Activated CD4-positive, alpha-beta memory T cell treated with anti-CD3 and anti-CD28 coated beads for 36 hours (primary cell): Measurements from ENCODE around the gene MRGPRE. TPM values are rescaled to one million over a fixed set of nuclear protein-coding genes. Genes with fewer than 3 reads are reported as not detected.

Experiments used
- CTCF ChIA-PET: fragments of 350-600 bp; sonication (Branson Sonifier 250); formaldehyde crosslinking; loops from one replicate; lab custom pipeline; 2021; ENCODE audit warnings: antibody characterized with exemption, inconsistent platforms; lab: Charles Lee
- POLR2A ChIA-PET: fragments of 350-600 bp; sonication (Branson Sonifier 250); formaldehyde crosslinking; loops from one replicate; lab custom pipeline; 2021; ENCODE audit warnings: antibody characterized with exemption; lab: Charles Lee
- DNase-seq: peaks from one replicate; pipeline ENCODE4 v3.0.0-alpha.2; 2020
- H3K27ac Mint-ChIP-seq: one replicate; pipeline ENCODE4 v1.8.0; 2021; ENCODE audit warnings: mixed read lengths
- H3K27me3 Mint-ChIP-seq: one replicate; pipeline ENCODE4 v1.8.0; 2021; ENCODE audit warnings: mixed read lengths
- H3K36me3 Mint-ChIP-seq: one replicate; pipeline ENCODE4 v1.8.0; 2021; ENCODE audit warnings: mixed read lengths
- H3K4me1 Mint-ChIP-seq: one replicate; pipeline ENCODE4 v1.8.0; 2021; ENCODE audit warnings: low read depth, mixed read lengths
- H3K4me3 Mint-ChIP-seq: one replicate; pipeline ENCODE4 v1.8.0; 2021; ENCODE audit warnings: mild to moderate bottlenecking, mixed read lengths
- H3K9me3 Mint-ChIP-seq: one replicate; pipeline ENCODE4 v1.8.0; 2021; ENCODE audit warnings: mixed read lengths
- intact Hi-C: fragments of 100-400 bp; cut with micrococcal nuclease; formaldehyde crosslinking; loops from one replicate; pipeline ENCODE4 v1.15.1; 2023
- total RNA-seq, 2 experiments: library from RNA; stranded (reverse); gene quantifications; one replicate each; pipeline ENCODE4 v1.2.3, GENCODE V29; 2021

MRGPRE gene
- total RNA-seq, 2 experiments from 2014 or later: not detected

DNA sequence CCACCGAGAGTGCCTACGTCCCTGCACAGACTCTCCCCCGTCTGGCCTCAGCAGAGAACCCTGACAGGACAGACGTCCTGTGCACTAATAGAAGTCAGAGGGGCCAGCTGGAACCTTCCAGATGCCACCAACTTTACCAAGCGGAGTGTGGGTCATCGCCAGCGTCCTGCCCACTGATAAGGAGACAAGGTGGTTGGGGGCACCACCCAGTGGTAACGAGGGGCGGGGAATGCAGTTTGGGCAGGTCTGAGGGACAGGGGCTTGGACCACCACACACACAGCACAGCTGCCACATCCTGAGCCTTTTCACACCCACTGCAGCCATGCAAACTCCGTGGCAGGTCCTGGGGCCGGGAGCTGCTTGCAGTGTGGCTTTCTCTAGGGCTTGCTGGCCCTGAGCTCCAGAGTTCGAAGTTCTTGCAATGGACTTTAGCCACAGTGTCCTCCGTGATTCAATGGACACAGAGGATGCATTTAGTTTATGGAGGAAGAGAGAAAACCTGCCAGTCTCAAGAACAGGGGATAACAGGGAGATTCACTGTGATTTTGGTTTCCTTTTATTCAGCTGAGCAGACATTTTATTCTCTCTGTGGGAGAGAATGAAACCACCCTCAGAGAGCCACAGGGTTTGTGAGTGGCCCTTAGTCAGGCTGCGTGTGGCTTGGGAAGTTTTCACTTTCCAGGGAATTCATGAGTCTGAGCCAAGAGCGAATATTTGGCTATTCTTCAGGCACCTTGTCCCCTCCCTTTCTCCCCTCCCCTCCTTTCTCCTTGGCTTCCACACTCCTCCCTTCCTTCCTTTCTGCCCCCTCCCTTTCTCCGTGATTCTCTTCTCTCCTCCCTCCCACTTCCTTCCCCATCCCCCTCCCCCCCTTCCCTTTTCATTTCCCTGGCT lies 26.7 kb downstream of the MRGPRE start:
- Mint-ChIP-seq H3K27me3 (peaks cover 6% of the 10 kb centered on the region), H3K4me3 (no peak overlapping the region), H3K9me3 (no peaks in the 10 kb centered on the region), H3K27ac (no peak overlapping the region), H3K36me3 (no peaks in the 10 kb centered on the region), H3K4me1 (no peaks in the 10 kb centered on the region)
- POLR2A ChIA-PET: no interaction called here
- DNase-seq: no peak
- CTCF ChIA-PET: no interaction called here
- intact Hi-C loops: no loop called here

DNA sequence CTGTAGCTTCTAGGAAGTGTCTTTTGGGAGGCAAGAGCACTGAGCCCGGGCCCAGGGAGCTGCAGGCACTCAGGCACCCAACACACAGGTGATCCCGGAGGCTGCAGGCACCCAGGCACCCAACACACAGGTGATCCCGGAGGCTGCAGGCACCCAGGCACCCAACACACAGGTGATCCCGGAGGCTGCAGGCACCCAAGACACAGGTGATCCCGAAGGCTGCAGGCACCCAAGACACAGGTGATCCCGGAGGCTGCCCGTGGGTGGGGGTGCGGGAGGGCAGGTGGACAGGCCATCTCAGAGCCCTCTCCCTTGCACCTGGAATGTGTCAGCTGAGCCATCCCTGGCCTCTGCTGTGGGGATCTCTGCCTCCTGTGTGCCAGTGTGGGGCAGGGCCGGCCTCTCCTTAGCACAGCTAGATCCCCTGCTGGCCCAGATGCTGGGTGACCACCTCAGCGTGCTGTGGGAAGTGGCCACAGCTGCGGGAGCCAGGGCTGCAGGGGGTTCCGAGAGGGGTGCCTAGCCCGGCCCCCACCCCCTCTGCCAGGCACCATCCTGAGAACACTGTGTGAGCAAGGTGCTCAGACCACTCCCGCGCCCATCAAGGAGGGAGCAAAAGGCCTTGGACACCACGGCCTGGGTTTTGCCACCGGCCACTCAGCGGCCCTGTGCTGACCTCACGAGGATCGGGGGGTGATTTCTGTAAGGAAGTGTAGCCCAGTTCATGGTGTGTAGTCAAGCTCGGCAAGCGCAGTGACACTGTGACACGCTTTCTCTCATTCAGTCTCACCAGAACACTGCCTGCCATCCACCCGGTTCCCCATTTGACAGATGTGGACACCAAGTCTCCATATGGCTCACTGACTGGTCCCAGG lies 27.8 kb downstream of the MRGPRE start:
- DNase-seq: no peak
- Mint-ChIP-seq H3K9me3 (no peaks in the 10 kb centered on the region), H3K4me3 (no peak overlapping the region), H3K4me1 (no peaks in the 10 kb centered on the region), H3K27me3 (peaks cover 6% of the 10 kb centered on the region), H3K27ac (no peak overlapping the region), H3K36me3 (no peaks in the 10 kb centered on the region)
- intact Hi-C loops: no loop called here
- CTCF ChIA-PET: no interaction called here
- POLR2A ChIA-PET: no interaction called here

DNA sequence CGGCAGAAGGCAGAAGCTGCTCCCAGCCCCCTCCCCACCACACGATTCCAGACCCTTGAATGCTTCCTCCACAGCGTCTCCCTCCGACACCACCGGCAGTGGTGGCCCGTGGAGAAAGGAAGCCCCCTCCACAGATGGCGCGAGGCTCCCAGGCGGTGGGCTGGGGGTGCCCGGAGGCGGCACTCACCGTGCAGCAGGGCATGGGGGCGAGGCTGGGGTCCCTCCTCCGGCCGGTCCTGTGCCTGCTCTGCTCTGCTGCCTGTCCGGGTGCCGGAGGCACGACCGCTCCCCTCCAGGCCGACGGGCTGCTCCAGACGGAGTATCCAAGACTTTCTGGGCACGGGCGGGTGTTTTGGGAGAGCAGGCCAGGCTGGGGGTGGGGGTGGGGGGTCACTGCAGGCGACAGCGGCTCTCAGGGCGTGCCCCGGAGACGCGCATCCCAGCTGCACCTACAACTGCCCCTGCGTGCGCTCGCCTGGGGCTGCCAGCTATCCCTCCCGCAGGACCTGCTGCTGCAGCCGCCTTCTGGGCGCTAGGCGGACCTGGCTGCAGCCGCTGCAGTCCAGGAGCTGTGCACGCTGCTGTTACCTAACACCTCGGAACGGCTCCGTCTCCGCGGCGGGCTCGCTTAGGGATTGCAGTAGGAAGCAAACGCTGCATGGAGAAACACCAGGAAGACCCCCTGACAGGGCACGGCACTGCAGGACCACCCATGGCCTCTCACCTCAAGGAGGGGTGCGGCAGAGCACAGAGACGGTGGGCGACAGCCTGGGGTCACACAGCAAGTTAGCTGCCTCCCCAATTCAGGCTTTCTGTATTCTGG lies 28.8 kb downstream of the MRGPRE start:
- intact Hi-C loops: no loop called here
- Mint-ChIP-seq H3K4me3 (no peak overlapping the region), H3K27ac (no peak overlapping the region), H3K9me3 (no peaks in the 10 kb centered on the region), H3K27me3 (peaks cover 6% of the 10 kb centered on the region), H3K36me3 (no peaks in the 10 kb centered on the region), H3K4me1 (no peaks in the 10 kb centered on the region)
- DNase-seq: no peak
- CTCF ChIA-PET: no interaction called here
- POLR2A ChIA-PET: no interaction called here

DNA sequence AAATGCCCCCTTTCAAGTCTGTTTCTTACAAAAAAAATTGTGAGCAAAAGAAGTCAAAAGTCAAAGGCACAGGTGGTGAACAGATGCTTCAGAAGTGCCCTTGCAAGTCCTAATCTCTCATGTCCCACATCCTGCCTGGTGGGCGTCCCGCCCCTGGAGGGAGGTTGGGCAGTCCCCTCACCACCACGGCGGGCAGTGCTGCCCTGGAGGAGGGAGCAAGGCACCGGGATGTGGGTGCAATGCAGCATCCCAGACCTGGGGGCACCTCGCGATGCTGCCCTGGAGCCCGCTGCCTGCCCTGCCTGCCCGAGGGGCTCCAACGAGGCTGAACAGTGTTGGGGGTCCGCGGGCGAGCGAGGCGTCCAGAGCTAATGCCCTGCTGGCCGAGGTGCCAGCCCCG lies 29.5 kb downstream of the MRGPRE start:
- Mint-ChIP-seq H3K36me3 (no peaks in the 10 kb centered on the region), H3K9me3 (no peaks in the 10 kb centered on the region), H3K27me3 (peaks cover 6% of the 10 kb centered on the region), H3K4me1 (no peaks in the 10 kb centered on the region), H3K27ac (no peak overlapping the region), H3K4me3 (no peak overlapping the region)
- ChIA-PET CTCF (no interaction called here), POLR2A (no interaction called here)
- intact Hi-C loops: no loop called here
- no peak for DNase-seq

DNA sequence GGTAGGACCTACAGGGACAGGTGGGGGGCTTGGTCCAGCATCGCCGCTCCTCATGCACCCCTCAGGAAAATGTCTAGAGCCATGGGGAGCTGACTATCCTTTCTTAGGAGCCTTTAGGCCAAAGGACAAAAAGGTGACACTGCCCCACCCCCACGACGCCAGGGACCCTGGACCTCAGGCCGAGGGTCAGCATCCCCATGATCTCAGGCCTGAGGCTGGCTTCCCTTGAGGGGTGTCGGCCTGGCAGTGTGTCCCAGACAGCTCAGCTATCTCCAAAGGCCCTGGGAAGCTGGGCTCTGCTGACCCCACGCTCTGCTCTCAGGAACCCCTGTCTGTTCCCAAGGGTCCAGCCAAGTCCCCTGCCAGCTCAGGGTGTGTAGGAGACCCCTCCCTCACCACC lies 29.9 kb downstream of the MRGPRE start:
- no peak for DNase-seq
- H3K4me3 Mint-ChIP-seq: no peak overlapping the region
- intact Hi-C loops: no loop called here
- no peaks in the 10 kb centered on the region for H3K36me3 Mint-ChIP-seq
- POLR2A ChIA-PET: no interaction called here
- no peak overlapping the region for H3K27ac Mint-ChIP-seq
- no peaks in the 10 kb centered on the region for H3K9me3 Mint-ChIP-seq
- H3K4me1 Mint-ChIP-seq: no peaks in the 10 kb centered on the region
- CTCF ChIA-PET: interaction anchor here (0.6 kb wide), 1 partner anchor 173 kb away, joined by 3 read pairs; no protein-coding TSS in a partner anchor
- peaks cover 6% of the 10 kb centered on the region for H3K27me3 Mint-ChIP-seq

DNA sequence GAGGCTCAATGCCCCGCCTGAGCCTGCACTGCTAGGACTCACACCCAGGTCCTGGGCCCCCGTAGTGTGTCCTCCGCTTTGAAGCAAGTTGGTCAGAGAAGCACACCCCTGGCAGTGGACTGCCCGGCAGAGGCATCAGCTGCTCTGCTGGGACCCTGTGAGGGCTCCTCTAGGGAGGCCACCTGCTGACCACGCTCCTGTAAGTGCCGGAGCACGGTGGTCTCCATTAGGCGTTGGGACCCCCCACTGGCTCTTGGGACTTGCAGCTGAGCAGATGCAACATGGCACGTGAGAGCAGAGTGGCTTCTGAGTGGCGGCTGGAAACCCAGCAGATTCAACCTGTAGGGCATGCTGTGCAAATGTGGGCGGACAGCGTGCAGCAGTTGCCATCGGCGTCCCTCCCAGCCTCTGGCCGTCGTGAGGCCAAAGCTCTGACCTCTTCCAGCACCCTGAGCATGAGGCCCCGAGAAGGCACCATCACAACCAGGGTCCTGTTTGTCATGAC lies 30.5 kb downstream of the MRGPRE start:
- POLR2A ChIA-PET: no interaction called here
- Mint-ChIP-seq H3K4me3 (no peak overlapping the region), H3K4me1 (no peaks in the 10 kb centered on the region), H3K27ac (no peak overlapping the region), H3K27me3 (peaks cover 6% of the 10 kb centered on the region), H3K36me3 (no peaks in the 10 kb centered on the region), H3K9me3 (no peaks in the 10 kb centered on the region)
- no peak for DNase-seq
- intact Hi-C loops: no loop called here
- CTCF ChIA-PET: interaction anchor here (0.6 kb wide), 1 partner anchor 174 kb away, joined by 3 read pairs; no protein-coding TSS in a partner anchor

DNA sequence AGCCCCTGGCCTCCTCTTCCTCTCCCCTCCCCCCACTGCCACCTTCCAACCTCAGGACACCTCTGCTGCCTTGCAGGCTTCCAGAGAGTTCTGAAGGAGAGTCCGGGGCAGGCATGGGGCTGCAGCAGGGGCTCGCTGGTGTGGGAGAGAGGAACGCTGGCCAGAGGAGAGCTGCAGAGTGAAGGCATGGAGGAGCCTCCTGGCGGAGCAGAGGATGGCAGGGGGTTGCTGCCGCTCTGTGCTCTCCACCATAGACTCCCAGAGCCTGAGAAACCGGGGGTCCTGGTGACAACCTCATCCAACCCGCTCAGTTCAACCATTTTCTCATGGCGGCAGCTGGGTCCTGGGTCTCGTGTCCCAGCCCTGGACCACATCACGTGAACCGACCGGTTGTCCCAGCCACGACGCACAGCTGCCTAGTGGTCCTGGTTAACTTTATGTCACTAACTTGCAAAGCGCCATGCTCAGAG lies 31.1 kb downstream of the MRGPRE start:
- no peak for DNase-seq
- POLR2A ChIA-PET: no interaction called here
- CTCF ChIA-PET: no interaction called here
- no peak overlapping the region for H3K4me3 Mint-ChIP-seq
- H3K4me1 Mint-ChIP-seq: no peaks in the 10 kb centered on the region
- H3K27ac Mint-ChIP-seq: no peak overlapping the region
- H3K9me3 Mint-ChIP-seq: no peaks in the 10 kb centered on the region
- H3K27me3 Mint-ChIP-seq: peaks cover 6% of the 10 kb centered on the region
- H3K36me3 Mint-ChIP-seq: no peaks in the 10 kb centered on the region
- intact Hi-C loops: no loop called here

DNA sequence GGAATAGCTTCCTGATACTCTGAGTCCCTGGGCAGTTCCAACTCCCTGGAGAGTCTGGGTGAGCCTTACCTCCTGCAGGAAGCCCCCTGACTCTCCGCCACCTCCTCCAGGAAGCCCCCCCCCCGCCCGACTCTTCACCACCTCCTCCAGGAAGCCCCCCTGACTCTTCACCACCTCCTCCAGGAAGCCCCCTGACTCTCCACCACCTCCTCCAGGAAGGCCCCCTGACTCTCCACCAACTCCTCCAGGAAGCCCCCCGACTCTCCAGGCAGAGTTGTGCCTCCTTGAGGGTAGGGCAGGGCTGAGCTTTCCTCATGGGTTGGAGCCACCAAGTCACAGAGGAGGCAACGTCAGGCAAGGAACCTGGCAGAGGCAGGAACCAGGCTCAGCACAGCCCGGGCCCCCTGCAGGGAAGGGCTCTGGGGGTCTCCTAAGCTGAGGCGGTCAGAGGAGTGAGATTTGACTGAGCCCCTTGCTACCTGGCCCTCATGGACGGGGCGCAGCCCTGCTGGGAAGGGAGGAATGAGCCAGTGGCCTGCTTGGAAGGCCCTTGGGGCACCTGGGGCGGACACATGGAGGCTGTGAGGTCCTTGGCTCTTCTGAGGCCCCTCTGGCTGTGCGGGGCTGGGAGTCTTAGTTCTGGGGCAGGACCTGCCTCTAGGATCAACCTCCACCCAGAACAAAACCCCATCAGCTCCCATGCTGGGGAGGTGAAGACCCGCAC lies 31.7 kb downstream of the MRGPRE start:
- Mint-ChIP-seq H3K4me1 (no peaks in the 10 kb centered on the region), H3K9me3 (no peaks in the 10 kb centered on the region), H3K4me3 (no peak overlapping the region), H3K27me3 (peaks cover 6% of the 10 kb centered on the region), H3K36me3 (no peaks in the 10 kb centered on the region), H3K27ac (no peak overlapping the region)
- DNase-seq: no peak
- ChIA-PET POLR2A (no interaction called here), CTCF (no interaction called here)
- intact Hi-C loops: no loop called here

DNA sequence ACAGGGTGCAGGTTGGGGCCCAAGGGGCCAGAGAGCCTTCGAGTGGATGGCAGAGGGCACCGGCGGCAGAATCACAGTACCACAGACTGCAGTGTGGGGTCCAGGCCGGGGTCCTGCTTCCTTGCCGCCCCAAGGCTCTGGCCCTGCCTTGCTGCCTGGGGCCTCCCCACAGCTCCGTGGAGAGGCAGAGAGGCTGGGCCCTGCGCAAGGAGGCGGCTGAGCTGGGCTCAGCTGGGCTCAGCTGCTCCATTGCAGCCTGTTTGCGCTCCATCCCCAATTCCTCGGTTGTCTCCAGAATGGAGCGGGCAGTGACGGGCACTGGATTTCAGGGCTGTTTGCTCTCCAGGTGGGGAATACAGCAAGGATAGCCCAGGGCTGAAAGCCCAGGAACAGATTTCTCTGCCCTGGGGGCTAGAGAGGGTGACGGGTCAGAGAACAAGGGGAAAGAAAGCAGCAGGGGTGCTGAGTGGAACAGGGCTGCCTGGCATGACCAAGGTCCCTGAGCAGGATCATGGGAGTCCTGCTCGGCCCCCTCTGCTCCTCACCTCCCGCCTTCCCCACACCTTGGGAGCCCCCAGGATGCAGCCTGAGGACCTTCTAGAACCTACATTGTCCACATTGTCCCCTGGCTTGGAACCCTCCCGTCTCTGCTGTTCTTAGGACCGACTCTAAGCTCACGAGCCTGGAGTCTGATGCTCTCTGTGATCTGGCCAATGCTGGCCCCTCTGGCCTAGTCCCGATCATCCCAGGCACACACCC lies 32.5 kb downstream of the MRGPRE start:
- Mint-ChIP-seq H3K27me3 (peaks cover 6% of the 10 kb centered on the region), H3K27ac (no peak overlapping the region), H3K9me3 (no peaks in the 10 kb centered on the region), H3K4me3 (no peak overlapping the region), H3K36me3 (no peaks in the 10 kb centered on the region), H3K4me1 (no peaks in the 10 kb centered on the region)
- DNase-seq: no peak
- intact Hi-C loops: no loop called here
- ChIA-PET CTCF (no interaction called here), POLR2A (no interaction called here)

DNA sequence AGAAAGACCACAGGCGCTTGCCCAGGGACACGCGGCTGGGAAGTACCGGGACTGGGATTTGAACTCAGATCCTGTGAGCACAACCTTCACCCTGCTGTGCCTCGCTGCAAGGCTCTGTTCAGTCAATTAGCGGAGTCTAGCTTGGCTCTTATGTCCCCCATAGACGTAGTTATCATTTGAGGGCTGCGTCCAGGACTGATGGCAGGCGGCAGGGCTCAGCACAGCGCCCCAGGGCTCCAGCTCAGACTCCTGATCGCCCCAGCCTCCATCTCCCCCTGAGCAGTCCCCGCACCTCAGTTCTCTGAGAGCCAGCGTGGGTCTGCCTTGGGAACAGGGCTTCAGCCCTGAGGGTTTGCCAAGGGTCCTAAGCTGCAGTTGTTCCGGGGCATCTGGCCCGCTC lies 33.4 kb downstream of the MRGPRE start:
- Mint-ChIP-seq H3K4me3 (no peak overlapping the region), H3K27me3 (peaks cover 6% of the 10 kb centered on the region), H3K9me3 (no peaks in the 10 kb centered on the region), H3K36me3 (no peaks in the 10 kb centered on the region), H3K27ac (no peak overlapping the region), H3K4me1 (no peaks in the 10 kb centered on the region)
- peak; percentile 1 for DNase-seq
- CTCF ChIA-PET: no interaction called here
- POLR2A ChIA-PET: no interaction called here
- intact Hi-C loops: no loop called here
